GM19395 (cell line): ENCODE data around the gene IFNA4.
"Not testable (repeated sequence)": the region's sequence is repeated elsewhere in the genome, so short reads cannot be mapped to it uniquely, and the experiment has no call there.

Experiments
- ATAC-seq: cut with Tn5 transposase; IDR thresholded peaks from one replicate; pipeline ENCODE4 v1.9.1; 2021; ENCODE audit warnings: mild to moderate bottlenecking, moderate library complexity; ENCODE audit not compliant: unreplicated experiment

IFNA4 gene

DNA sequence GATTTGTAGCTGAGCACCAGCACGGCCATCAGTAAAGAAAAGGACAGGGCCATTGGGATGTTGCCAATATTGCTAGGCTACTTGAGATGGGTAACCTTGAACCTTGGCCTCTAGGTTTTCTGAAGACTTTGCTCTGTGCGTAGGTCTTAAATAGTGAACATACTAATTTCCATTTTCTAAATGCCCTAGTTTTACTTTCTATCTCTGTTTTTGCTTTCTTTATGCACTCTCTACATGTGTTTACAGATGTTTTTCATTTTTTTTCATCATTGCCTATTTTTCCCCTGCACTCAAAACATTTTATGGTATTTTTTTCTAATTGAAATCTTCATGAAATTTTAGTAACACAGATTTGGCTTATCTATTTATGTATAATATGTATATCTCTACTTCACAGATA, 20.8 kb downstream of the IFNA4 start, which contains the start of gene IFNA21:
TSS of gene IFNA21 (minus strand) at position 101 of the 400 bp plus-strand sequence. CDS start at position 53, 48 bp downstream.
- ATAC-seq: not testable (repeated sequence)

DNA sequence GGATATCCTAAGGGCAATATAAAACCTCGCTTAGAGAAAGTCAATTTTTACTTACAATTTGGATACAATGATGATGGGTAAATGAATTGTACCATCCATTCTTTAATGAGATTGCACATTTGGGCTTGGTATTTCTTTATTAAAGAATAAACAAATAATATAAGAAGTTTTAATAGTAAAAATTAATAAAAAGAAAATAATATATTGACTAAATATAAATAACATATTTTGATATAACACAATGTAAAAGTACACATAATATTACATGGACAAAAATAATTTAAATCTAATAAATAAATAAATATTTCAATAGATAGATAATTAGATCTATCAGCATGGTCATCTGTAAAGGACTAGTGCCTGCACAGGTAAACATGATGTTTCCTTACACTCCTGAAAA, 21.9 kb downstream of the IFNA4 start:
- ATAC-seq: no peak

DNA sequence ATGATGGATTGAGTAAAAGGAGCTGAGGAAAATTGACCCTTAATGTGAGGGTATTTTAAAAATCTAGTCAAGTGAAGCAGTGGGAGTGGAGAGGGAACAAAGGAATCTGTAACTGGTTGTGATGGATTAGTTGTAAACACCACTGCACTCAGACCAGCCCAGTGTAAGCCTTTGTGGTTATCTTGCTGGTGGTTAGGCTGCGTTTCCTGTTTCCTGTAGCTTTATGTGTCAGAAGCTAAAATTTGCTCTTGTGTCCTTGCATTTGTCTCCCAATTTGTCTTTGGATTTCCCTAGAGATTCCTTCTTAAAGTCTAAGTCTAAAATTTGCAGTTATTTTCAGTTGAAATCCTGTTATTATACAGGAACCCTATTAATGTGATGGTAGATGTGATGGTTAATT, 27.2 kb downstream of the IFNA4 start:
- ATAC-seq: peak; percentile 97

DNA sequence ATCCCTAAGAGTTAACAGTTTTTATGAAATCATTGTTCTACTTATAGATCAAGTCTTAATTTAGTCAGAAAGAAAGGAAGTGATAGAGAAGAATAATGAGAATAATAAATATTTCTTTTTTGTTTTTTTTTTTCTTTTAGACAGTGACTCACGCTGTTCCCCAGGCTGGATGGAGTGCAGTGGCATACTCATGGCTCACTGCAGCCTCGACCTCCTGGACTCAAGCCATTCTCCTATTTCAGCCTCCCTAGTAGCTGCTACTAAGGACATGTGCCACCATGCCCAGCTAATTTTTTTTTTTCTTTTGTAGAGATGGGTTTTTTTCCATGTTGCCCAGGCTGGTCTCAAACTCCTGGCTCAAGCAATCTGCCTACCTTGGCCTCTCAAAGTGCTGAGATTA, 31.9 kb downstream of the IFNA4 start:
- ATAC-seq: no peak

DNA sequence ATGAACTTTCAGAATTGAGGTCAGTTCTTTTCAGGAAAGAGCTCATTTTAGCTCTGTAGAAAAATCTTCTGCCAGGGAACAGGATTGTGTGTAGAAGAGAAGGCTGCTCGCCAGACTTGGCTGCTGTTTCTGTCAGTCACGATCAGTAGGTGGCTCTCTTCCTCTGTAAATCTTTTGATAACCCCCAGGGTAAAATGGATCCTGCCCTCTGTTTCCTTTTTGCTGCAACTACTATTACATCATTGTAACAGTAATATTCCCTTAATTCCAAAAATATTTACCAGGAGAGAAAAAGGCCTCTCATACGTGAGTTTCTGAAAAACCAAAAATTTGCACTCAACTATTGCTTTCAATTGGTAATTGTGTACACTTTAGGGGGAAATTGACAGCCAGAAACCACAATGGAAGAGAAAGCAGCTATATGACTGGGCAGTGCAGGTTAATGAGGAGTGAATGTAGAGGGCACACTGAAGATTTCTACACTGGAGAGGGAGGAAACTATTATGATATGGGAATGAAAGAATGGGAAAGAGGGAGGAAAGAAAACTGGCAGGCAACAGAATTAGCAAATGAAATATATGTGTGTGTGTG, 33.3 kb downstream of the IFNA4 start:
- ATAC-seq: peak; percentile 94

DNA sequence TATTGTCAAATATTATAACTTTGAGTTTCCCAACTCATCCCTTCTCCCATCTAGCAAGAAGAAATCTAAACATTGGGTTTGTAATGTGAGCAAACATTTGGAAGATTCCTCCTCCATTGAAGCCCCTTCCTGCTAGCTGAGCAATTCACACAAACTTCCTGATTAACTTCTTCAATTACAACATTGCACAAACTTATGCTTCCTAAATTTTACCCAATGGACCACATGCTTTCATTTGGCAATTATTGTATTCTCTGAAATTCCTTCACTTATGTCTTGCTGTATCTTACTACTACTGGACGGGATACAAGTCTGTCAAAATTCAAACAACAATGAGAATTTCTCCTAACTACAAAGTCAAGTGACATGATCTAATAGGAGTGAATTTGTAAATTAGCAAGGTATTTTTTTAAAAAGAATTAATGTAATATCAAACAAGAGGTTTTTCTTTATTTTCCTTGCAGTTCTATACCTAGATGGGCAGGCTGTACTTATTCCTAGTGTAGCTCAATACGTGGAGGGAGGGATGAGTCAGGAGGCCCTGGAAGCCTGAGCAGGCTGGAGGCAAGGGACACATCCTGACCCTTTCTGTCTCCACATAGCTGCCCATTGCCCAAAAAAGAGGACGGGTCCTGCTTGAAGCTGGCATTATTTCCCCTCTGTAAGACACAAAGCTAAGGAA, 33.9 kb downstream of the IFNA4 start:
- peak; percentile 47 for ATAC-seq

DNA sequence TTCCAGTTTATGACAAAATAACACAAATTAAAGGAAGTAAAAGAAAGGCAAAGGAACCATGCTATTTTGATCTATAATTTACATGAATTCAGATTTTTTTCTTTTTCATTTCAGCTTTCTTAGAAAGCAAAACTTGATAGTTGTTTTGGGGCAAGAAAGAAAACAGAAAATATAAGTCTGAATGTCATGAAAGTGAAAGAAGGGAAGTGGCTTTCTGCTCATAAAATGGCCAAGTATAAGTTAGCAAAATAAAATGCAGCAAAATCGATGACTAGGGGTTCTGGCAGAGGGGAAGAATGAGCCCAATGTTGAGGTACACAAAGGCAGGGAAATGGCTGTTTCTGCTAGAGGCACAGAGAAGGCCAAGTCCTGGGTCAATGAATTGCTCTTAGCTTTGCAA, 42.8 kb downstream of the IFNA4 start:
- peak; percentile 66 for ATAC-seq

DNA sequence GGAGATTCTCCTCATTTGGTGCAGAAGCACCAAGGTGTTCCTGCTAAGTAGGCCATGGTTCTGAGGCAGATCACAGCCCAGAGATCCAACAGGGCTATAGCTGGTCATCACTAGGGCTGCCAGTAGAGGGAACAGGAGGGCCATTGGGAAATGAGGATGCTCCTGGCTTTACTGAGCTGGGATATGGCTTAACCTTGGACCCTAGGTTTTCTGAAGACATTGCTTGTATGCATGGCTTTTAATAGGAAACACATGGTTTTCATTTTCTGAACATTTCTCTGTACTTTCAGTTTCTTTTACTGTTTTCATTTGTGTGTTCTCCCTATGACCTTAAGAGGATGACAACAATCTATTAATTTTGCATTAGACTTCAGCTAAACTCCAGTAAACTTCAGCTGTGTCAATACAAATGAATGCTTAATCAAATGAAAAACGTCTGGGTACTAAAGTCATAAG, 45.9 kb downstream of the IFNA4 start, which contains the start of gene IFNW1:
TSS of gene IFNW1 (minus strand) at position 406 of the 456 bp plus-strand sequence. CDS start at position 144, 262 bp downstream.
- peak; percentile 79 for ATAC-seq

DNA sequence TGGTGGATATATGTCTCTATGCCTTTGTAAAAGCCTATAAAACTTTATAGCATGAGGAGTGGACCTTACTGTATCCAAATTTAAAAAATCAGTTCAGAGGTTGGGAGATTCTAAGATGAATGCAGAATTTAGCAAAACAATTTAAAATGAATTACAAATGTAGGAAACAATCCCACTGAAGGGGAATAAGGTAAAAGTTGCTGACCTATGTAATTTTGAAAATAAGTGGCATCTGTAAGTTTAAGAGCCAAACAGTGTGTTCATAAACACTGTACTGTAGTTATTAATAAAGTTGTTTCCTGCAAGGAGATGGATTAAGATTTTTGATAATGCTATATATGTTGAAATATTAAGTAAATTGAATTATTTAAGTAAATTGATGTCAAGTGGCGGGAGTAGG, 50.4 kb downstream of the IFNA4 start:
- ATAC-seq: no peak
